Measurements from ENCODE around the gene SLC7A1. TPM values are rescaled to one million over a fixed set of nuclear protein-coding genes. Genes with fewer than 3 reads are reported as not detected.

The SLC7A1 gene
- total and polyA plus RNA-seq, 2 experiments from 2014 or later, result 23.0 to 74.7 TPM

DNA sequence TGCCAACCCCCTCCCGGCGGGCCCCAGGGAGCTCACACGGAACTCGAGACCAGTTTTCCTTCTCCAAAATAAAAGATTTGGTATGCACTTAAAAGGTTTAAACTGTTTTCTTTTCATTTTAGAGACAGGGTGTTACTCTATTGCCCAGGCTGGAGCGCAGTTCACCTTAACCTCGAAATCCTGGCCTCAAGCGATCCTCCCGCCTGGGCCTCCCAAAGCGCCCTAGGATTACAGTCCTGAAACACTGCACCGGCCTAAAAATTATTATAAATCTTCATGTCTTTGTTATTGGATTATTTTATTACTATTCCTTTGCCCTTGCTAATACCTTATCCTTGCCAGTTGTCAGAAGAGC is 553 bp upstream of the SLC7A1 start:
- no peak for DNase-seq (ENCODE audit: low spot score)
- Mint-ChIP-seq H3K36me3 (ENCODE audit: low read depth) (peaks cover 28% of the 10 kb centered on the region), H3K4me3 (peak overlapping the region; percentile 73), H3K4me1 (peaks cover 39% of the 10 kb centered on the region), H3K27me3 (ENCODE audit: insufficient read depth, low read depth, poor library complexity) (peaks cover 18% of the 10 kb centered on the region), H3K9me3 (no peaks in the 10 kb centered on the region), H3K27ac (no peak overlapping the region; the same call in 1 of the 2 replicates)
- H3K4me1 ChIP-seq (ENCODE audit: insufficient read depth), result peaks cover 30% of the 10 kb centered on the region
- H3F3A ChIP-seq (replicated peaks; ENCODE audit: low read depth), result peaks cover 5% of the 10 kb centered on the region; the same call in 1 of the 2 replicates
- no peaks in the 10 kb centered on the region for H3K9me2 ChIP-seq (ENCODE audit: insufficient read depth)
- ATAC-seq, result no peak
- H3K79me2 ChIP-seq (replicated peaks; ENCODE audit: insufficient read depth), result peaks cover 41% of the 10 kb centered on the region
- H3K27me3 ChIP-seq (ENCODE audit: insufficient read depth), result peaks cover 8% of the 10 kb centered on the region; the same call in 1 of the 2 replicates
- peaks cover 26% of the 10 kb centered on the region for H4K20me1 ChIP-seq (replicated peaks; ENCODE audit: insufficient read depth)
- peak overlapping the region; percentile 25; the same call in 1 of the 2 replicates for H2AFZ ChIP-seq
- peak overlapping the region; percentile 50; the same call in 1 of the 2 replicates for H3K27ac ChIP-seq (ENCODE audit: low read depth)
- H3K4me2 ChIP-seq, result peak overlapping the region; percentile 71
- H3K36me3 ChIP-seq (ENCODE audit: insufficient read depth), result no peaks in the 10 kb centered on the region
- TF ChIP-seq ZNF331 (CRISPR knock-in tag; IDR thresholded peaks at IDR 0.05; ENCODE audit: low read depth) (no peak), JUNB (IDR thresholded peaks at IDR 0.05; ENCODE audit: unreplicated experiment) (no peak), STAT1 (IDR thresholded peaks at IDR 0.05; ENCODE audit: unreplicated experiment) (no peak), EZH2 (IDR thresholded peaks at IDR 0.05; ENCODE audit: low read depth, unreplicated experiment) (no peak), EZH2phosphoT487 (IDR thresholded peaks at IDR 0.05; ENCODE audit: unreplicated experiment) (no peak), NANOG (IDR thresholded peaks at IDR 0.05; ENCODE audit: borderline replicate concordance) (no peak), ZNF114 (CRISPR knock-in tag; IDR thresholded peaks at IDR 0.05) (no peak), CREB1 (CRISPR knock-in tag; IDR thresholded peaks at IDR 0.05; ENCODE audit: low read depth) (no peak), POLR2AphosphoS5 (IDR thresholded peaks at IDR 0.05; ENCODE audit: low read depth) (no peak)
- TF ChIP-seq, protein P1, sequence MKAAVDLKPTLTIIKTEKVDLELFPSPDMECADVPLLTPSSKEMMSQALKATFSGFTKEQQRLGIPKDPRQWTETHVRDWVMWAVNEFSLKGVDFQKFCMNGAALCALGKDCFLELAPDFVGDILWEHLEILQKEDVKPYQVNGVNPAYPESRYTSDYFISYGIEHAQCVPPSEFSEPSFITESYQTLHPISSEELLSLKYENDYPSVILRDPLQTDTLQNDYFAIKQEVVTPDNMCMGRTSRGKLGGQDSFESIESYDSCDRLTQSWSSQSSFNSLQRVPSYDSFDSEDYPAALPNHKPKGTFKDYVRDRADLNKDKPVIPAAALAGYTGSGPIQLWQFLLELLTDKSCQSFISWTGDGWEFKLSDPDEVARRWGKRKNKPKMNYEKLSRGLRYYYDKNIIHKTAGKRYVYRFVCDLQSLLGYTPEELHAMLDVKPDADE (IDR thresholded peaks at IDR 0.05), result no peak
- TF ChIP-seq, protein P2, sequence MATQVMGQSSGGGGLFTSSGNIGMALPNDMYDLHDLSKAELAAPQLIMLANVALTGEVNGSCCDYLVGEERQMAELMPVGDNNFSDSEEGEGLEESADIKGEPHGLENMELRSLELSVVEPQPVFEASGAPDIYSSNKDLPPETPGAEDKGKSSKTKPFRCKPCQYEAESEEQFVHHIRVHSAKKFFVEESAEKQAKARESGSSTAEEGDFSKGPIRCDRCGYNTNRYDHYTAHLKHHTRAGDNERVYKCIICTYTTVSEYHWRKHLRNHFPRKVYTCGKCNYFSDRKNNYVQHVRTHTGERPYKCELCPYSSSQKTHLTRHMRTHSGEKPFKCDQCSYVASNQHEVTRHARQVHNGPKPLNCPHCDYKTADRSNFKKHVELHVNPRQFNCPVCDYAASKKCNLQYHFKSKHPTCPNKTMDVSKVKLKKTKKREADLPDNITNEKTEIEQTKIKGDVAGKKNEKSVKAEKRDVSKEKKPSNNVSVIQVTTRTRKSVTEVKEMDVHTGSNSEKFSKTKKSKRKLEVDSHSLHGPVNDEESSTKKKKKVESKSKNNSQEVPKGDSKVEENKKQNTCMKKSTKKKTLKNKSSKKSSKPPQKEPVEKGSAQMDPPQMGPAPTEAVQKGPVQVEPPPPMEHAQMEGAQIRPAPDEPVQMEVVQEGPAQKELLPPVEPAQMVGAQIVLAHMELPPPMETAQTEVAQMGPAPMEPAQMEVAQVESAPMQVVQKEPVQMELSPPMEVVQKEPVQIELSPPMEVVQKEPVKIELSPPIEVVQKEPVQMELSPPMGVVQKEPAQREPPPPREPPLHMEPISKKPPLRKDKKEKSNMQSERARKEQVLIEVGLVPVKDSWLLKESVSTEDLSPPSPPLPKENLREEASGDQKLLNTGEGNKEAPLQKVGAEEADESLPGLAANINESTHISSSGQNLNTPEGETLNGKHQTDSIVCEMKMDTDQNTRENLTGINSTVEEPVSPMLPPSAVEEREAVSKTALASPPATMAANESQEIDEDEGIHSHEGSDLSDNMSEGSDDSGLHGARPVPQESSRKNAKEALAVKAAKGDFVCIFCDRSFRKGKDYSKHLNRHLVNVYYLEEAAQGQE (IDR thresholded peaks at IDR 0.05; ENCODE audit: unreplicated experiment), result no peak
- TF ChIP-seq, protein P3, sequence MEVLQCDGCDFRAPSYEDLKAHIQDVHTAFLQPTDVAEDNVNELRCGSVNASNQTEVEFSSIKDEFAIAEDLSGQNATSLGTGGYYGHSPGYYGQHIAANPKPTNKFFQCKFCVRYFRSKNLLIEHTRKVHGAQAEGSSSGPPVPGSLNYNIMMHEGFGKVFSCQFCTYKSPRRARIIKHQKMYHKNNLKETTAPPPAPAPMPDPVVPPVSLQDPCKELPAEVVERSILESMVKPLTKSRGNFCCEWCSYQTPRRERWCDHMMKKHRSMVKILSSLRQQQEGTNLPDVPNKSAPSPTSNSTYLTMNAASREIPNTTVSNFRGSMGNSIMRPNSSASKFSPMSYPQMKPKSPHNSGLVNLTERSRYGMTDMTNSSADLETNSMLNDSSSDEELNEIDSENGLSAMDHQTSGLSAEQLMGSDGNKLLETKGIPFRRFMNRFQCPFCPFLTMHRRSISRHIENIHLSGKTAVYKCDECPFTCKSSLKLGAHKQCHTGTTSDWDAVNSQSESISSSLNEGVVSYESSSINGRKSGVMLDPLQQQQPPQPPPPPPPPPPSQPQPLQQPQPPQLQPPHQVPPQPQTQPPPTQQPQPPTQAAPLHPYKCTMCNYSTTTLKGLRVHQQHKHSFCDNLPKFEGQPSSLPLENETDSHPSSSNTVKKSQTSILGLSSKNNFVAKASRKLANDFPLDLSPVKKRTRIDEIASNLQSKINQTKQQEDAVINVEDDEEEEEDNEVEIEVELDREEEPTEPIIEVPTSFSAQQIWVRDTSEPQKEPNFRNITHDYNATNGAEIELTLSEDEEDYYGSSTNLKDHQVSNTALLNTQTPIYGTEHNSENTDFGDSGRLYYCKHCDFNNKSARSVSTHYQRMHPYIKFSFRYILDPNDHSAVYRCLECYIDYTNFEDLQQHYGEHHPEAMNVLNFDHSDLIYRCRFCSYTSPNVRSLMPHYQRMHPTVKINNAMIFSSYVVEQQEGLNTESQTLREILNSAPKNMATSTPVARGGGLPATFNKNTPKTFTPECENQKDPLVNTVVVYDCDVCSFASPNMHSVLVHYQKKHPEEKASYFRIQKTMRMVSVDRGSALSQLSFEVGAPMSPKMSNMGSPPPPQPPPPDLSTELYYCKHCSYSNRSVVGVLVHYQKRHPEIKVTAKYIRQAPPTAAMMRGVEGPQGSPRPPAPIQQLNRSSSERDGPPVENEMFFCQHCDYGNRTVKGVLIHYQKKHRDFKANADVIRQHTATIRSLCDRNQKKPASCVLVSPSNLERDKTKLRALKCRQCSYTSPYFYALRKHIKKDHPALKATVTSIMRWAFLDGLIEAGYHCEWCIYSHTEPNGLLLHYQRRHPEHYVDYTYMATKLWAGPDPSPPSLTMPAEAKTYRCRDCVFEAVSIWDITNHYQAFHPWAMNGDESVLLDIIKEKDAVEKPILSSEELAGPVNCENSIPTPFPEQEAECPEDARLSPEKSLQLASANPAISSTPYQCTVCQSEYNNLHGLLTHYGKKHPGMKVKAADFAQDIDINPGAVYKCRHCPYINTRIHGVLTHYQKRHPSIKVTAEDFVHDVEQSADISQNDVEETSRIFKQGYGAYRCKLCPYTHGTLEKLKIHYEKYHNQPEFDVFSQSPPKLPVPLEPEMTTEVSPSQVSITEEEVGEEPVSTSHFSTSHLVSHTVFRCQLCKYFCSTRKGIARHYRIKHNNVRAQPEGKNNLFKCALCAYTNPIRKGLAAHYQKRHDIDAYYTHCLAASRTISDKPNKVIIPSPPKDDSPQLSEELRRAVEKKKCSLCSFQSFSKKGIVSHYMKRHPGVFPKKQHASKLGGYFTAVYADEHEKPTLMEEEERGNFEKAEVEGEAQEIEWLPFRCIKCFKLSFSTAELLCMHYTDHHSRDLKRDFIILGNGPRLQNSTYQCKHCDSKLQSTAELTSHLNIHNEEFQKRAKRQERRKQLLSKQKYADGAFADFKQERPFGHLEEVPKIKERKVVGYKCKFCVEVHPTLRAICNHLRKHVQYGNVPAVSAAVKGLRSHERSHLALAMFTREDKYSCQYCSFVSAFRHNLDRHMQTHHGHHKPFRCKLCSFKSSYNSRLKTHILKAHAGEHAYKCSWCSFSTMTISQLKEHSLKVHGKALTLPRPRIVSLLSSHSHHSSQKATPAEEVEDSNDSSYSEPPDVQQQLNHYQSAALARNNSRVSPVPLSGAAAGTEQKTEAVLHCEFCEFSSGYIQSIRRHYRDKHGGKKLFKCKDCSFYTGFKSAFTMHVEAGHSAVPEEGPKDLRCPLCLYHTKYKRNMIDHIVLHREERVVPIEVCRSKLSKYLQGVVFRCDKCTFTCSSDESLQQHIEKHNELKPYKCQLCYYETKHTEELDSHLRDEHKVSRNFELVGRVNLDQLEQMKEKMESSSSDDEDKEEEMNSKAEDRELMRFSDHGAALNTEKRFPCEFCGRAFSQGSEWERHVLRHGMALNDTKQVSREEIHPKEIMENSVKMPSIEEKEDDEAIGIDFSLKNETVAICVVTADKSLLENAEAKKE (CRISPR knock-in tag; IDR thresholded peaks at IDR 0.05), result no peak
- TF ChIP-seq, protein P4, sequence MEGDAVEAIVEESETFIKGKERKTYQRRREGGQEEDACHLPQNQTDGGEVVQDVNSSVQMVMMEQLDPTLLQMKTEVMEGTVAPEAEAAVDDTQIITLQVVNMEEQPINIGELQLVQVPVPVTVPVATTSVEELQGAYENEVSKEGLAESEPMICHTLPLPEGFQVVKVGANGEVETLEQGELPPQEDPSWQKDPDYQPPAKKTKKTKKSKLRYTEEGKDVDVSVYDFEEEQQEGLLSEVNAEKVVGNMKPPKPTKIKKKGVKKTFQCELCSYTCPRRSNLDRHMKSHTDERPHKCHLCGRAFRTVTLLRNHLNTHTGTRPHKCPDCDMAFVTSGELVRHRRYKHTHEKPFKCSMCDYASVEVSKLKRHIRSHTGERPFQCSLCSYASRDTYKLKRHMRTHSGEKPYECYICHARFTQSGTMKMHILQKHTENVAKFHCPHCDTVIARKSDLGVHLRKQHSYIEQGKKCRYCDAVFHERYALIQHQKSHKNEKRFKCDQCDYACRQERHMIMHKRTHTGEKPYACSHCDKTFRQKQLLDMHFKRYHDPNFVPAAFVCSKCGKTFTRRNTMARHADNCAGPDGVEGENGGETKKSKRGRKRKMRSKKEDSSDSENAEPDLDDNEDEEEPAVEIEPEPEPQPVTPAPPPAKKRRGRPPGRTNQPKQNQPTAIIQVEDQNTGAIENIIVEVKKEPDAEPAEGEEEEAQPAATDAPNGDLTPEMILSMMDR (conservative IDR thresholded peaks at IDR 0.05; ENCODE audit: low read depth in 2 of 2), result no peak
- peak overlapping the region; percentile 48 for H3K4me3 ChIP-seq
